Measurements from ENCODE around the gene APLF.

APLF gene

DNA sequence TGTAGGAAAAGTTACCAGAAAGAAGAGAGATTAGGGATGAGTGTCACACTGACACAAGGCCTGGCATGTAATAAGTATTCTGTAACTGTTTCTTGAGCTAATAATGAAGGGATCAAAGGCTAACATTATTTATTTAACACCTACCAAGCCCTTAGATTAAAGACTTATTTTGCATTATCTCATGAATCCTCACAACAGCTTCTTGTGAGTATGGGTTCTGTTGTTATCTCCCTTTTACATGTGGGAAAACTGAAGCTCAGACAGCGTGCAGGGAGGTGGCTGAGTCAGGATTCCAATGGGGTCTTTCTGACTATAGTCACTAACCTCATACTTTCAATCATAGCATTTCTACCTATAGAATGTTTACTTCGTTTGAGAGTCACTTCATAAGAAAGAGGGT is 97.0 kb downstream of the APLF start:
- H3K4me3 ChIP-seq (ENCODE audit: low read depth, low read length) = no peak overlapping the region
- DNase-seq (ENCODE audit: low read depth) = no peak

DNA sequence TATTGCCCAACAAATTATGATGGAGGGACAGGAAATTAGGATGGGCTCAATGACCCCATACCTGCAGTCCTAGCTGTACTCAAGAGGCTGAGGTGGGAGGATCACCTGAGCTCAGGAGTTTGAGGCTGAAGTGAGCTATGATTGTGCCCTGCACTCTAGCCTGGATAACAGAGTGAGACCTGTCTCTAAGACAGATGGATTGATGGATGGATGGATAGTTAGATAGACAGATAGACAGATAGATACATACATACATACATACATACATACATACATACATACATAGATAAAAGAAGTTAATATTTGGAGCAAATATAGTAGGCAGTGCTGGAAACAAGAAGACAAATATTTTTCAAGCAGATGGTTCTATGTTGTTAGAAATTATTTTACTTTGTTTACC is 97.9 kb downstream of the APLF start:
- TF ChIP-seq POLR2A (IDR thresholded peaks at IDR 0.05; ENCODE audit: extremely low read depth, insufficient read length) = no peak
- TF ChIP-seq, protein P1, sequence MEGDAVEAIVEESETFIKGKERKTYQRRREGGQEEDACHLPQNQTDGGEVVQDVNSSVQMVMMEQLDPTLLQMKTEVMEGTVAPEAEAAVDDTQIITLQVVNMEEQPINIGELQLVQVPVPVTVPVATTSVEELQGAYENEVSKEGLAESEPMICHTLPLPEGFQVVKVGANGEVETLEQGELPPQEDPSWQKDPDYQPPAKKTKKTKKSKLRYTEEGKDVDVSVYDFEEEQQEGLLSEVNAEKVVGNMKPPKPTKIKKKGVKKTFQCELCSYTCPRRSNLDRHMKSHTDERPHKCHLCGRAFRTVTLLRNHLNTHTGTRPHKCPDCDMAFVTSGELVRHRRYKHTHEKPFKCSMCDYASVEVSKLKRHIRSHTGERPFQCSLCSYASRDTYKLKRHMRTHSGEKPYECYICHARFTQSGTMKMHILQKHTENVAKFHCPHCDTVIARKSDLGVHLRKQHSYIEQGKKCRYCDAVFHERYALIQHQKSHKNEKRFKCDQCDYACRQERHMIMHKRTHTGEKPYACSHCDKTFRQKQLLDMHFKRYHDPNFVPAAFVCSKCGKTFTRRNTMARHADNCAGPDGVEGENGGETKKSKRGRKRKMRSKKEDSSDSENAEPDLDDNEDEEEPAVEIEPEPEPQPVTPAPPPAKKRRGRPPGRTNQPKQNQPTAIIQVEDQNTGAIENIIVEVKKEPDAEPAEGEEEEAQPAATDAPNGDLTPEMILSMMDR (IDR thresholded peaks at IDR 0.05; ENCODE audit: low read depth, low read length) = no peak
- no peak for TF ChIP-seq MYC (IDR thresholded peaks at IDR 0.05; ENCODE audit: low read depth, low read length)
- TF ChIP-seq, protein P2, sequence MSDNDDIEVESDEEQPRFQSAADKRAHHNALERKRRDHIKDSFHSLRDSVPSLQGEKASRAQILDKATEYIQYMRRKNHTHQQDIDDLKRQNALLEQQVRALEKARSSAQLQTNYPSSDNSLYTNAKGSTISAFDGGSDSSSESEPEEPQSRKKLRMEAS (IDR thresholded peaks at IDR 0.05; ENCODE audit: low read depth, low read length) = no peak
- H3K4me3 ChIP-seq (ENCODE audit: low read depth, low read length) = no peak overlapping the region
- no peak for DNase-seq (ENCODE audit: low read depth)

More for the DNA sequence above, 97.0 kb downstream of the APLF start:
- TF ChIP-seq, protein P2 (IDR thresholded peaks at IDR 0.05; ENCODE audit: low read depth, low read length) = no peak
- TF ChIP-seq POLR2A (IDR thresholded peaks at IDR 0.05; ENCODE audit: extremely low read depth, insufficient read length) = no peak
- TF ChIP-seq, protein P1 (IDR thresholded peaks at IDR 0.05; ENCODE audit: low read depth, low read length) = no peak
- TF ChIP-seq MYC (IDR thresholded peaks at IDR 0.05; ENCODE audit: low read depth, low read length) = no peak

DNA sequence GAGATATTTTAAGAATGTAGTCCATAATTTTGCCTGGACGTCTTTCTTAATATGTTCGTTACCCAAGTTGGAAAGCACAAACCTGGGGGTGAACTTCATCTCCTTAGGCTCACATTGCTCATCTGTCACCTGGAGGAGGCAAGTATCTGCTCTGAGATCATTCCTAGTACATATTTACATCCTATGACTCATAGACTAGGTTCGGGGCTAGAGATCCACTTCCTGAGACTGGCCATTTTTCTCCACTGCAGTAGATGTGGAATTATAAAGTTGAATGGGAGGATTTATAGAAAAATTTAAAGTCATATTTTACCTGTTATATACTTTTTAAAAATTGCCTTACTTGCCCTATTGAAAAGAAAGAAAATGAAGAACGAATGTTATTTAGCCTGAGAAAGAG is 98.5 kb downstream of the APLF start:
- DNase-seq (ENCODE audit: low read depth) = peak; percentile 18

DNA sequence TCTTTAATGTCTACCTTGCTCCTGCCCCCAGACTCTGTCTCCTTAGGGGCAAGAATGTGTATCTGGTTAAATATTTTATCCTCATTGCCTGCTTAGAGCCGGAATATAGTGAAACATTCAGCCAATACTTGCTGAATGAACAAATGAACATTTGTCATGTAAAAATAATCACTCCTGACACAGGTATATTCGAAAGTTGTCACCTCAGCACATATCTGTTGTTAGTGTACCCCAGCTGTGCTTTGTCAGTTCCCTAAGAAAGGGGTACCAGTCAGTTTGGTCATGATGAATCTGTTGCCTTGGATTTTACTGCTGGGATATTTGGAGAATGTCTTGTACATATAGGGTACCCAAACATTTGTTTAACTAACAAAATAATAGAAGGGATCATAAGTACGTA is 99.0 kb downstream of the APLF start:
- TF ChIP-seq POLR2A (IDR thresholded peaks at IDR 0.05; ENCODE audit: extremely low read depth, insufficient read length) (no peak), MYC (IDR thresholded peaks at IDR 0.05; ENCODE audit: low read depth, low read length) (no peak)
- TF ChIP-seq, protein P1 (IDR thresholded peaks at IDR 0.05; ENCODE audit: low read depth, low read length) = no peak
- TF ChIP-seq, protein P2 (IDR thresholded peaks at IDR 0.05; ENCODE audit: low read depth, low read length) = no peak
- no peak for DNase-seq (ENCODE audit: low read depth)
- H3K4me3 ChIP-seq (ENCODE audit: low read depth, low read length) = no peak overlapping the region

More for the DNA sequence above, 98.5 kb downstream of the APLF start:
- TF ChIP-seq, protein P2 (IDR thresholded peaks at IDR 0.05; ENCODE audit: low read depth, low read length) = no peak
- no peak for TF ChIP-seq MYC (IDR thresholded peaks at IDR 0.05; ENCODE audit: low read depth, low read length)
- TF ChIP-seq, protein P1 (IDR thresholded peaks at IDR 0.05; ENCODE audit: low read depth, low read length) = no peak
- TF ChIP-seq POLR2A (IDR thresholded peaks at IDR 0.05; ENCODE audit: extremely low read depth, insufficient read length) = no peak
- no peak overlapping the region for H3K4me3 ChIP-seq (ENCODE audit: low read depth, low read length)

DNA sequence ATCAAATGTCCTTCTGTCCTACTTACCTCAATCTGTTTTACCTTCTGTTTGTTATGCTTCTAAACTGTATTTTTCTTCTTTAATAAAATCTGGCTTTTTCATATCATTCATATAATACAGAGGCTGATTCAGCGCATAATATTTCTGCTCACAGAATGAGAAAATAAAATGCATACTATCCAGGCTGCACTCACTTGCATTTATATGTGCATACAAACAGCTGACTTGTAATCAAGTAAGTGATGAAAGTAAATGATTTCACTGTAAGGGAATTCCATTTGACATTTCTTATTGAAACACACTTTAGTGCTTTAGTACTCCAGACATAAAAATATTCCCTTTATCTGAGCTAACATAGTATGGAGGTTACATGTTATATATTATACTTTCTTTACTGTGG is 100.7 kb downstream of the APLF start:
- no peak for DNase-seq (ENCODE audit: low read depth)
- TF ChIP-seq, protein P1 (IDR thresholded peaks at IDR 0.05; ENCODE audit: low read depth, low read length) = no peak
- TF ChIP-seq POLR2A (IDR thresholded peaks at IDR 0.05; ENCODE audit: extremely low read depth, insufficient read length) = no peak
- no peak for TF ChIP-seq MYC (IDR thresholded peaks at IDR 0.05; ENCODE audit: low read depth, low read length)
- TF ChIP-seq, protein P2 (IDR thresholded peaks at IDR 0.05; ENCODE audit: low read depth, low read length) = no peak
- H3K4me3 ChIP-seq (ENCODE audit: low read depth, low read length) = no peak overlapping the region
